GM12872 (cell line): Measurements from ENCODE around the gene CSRNP3.

ENCODE experiments used
- TF ChIP-seq, protein P1 (sequence below): IDR thresholded peaks from 3 replicates; pipeline ENCODE4 v1.5.1; 2011; ENCODE audit warnings: low read depth, mild to moderate bottlenecking, low read length, moderate library complexity; ENCODE audit not compliant: insufficient read depth

CSRNP3 gene

DNA sequence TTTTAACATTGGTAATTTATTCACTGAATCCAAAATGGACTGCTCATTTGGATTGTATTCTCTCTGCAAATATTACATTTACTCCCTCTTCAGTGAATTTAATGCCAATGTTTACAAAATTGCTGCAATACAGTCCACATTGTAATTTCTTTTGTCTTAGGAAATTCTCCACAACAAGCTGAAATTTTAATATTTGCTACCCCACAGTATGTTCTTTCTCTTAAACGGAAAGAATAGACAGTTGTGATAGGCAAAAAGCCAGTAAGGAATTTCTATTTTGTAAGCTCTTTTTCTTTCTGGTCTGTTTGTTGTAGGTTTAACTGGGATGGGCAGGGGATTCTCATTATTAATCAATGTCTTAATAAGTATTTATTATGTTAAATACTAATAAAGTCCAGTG lies 92.0 kb downstream of the CSRNP3 start:
- TF ChIP-seq, protein P1, sequence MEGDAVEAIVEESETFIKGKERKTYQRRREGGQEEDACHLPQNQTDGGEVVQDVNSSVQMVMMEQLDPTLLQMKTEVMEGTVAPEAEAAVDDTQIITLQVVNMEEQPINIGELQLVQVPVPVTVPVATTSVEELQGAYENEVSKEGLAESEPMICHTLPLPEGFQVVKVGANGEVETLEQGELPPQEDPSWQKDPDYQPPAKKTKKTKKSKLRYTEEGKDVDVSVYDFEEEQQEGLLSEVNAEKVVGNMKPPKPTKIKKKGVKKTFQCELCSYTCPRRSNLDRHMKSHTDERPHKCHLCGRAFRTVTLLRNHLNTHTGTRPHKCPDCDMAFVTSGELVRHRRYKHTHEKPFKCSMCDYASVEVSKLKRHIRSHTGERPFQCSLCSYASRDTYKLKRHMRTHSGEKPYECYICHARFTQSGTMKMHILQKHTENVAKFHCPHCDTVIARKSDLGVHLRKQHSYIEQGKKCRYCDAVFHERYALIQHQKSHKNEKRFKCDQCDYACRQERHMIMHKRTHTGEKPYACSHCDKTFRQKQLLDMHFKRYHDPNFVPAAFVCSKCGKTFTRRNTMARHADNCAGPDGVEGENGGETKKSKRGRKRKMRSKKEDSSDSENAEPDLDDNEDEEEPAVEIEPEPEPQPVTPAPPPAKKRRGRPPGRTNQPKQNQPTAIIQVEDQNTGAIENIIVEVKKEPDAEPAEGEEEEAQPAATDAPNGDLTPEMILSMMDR, result no peak

DNA sequence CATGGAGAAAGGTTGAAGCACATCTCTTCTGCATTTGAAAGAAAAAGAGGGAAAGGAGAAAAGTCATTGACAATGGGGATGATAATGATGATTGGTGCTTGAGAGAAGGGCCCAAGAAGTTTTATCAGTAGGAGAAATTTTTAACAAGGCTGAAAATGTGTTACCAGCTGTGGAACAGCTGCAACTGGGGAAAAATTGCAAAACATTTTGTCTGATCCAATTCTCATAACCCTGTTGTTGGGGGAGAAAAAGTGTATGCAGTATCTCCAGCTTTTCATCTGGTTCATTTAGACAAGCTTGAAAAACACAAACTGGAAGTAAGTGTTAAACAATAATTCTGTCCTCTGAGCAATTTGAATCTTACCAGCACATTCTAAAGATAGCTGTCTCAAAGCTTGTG lies 92.7 kb downstream of the CSRNP3 start:
- TF ChIP-seq, protein P1, result no peak

DNA sequence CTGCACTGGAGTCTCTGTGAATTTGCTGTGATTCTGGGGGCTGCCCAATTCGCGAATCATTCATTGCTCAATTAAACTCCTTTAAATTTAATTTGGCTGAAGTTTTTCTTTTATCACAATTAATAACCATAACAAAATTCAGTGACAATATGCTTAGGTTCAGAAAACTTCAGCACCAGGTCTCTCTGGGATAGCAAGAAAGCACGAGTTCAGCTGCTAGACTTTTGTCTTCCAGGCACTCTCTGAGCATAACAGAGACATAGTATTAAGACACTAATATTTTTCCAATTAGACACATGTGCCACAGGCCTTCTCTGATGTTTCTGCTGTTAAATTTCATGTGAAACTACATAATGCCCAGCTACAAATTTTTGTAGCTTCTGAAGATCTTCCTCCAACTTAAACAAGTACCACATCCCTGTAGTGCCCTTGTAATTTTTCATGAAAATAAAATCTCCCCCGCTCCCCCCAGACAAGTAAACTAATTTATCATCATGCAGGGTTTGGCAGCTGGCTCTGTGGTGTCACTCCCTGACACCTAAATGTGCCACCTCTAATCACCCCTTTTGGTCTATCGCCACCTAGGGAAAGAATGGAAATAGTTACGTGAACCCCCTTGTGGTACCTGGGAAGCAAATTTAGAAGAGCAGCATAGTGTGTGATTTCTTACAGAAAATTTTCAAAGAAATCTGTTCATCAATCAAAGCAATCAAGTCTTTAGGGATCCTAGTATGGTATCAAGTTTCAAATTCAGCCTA lies 94.1 kb downstream of the CSRNP3 start:
- TF ChIP-seq, protein P1, result no peak

DNA sequence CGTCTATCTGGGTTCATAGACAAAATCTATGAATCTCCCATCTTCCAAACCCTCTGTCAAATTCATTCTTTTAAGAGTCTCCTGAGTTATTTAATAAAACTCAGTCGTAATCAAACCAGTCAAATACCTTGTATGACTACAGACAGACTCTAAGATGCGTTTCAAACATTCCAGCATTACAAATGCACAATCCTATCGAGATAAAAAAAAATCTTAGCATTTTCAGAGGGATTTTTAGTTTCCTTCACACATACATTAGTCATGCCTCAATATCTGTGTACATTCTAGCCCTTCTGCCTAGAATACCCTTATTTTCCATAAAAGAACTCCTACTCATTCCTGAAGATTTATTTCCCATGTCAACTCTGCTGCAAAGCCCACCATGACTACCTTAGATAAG lies 96.5 kb downstream of the CSRNP3 start:
- TF ChIP-seq, protein P1, result no peak

DNA sequence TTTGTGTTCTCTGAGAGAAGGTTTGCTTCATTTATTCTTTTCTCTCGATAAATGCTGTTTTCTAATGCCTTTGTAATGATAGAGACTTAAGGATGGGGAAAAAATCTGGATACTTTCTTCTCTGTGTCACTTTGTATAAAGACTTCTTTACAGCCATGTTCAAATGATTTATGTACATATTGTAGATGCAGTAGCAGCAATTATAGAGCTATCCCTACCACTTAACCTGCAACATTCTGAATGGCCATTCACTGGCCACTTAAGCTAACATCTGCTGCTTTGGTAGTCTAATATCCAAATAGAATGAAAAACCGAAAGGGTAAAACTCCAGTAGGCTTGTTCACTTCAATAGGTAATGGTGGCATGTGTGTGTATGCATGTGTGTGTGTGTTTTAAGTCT lies 97.8 kb downstream of the CSRNP3 start:
- TF ChIP-seq, protein P1, result no peak

DNA sequence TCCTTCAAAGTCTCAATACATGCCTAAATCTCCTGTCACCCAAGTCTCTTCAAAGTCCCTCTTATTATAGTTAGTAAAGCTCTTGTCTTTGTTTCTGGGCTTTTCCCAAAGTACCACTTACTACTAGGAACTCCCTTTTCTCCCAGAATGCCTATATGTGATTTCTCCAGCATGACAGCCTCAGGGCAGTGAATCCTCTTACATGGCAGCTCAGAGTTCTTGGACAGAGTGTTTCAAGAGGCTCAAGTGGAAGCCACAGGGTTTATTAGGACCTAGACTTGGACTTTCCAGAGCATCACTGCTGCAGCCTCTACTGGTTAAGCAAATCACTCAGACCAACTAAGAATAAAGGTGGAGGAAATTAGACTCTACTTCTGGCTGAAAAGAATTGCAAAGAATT lies 98.9 kb downstream of the CSRNP3 start:
- TF ChIP-seq, protein P1, result no peak

DNA sequence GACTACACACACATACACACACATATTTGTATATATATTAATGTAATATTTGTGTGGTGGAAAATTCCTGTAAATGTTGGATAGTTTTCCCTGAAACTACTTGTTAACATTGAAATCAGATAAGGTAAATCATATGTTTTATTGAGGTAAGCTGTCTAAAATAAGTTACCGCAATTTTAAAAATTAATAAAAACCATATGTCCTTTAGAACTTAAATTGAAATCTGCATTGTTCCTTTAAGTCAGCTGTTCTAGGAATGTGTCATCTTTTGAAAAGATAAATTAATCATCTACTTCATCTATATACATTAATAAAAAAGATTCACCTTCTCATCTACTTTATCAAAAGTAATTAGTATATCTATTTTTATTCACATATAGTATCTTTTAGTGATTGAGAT lies 102.0 kb downstream of the CSRNP3 start:
- TF ChIP-seq, protein P1, result no peak

DNA sequence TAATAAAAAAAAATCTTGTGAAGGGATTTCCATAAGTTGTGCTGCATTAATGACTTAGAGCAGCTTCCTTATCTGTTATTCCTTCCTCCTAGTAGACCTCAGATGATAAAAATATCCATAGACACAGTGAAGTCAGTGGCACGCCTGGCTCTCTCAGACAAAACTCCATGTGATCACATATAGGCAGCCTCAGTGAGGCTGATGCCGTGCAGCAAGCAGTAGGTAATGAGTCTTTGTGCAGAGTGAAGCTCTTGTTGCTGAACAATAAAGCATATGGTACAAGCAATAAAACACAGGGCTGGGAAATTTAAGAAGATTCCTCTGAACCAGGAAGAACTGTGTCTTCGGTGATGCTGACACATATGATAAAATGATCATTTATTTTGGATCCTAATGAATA lies 102.7 kb downstream of the CSRNP3 start:
- TF ChIP-seq, protein P1, result no peak
